KOPT-K1 (cell line): Measurements from ENCODE around the gene SH3BP5.

Experiments
- H3K27ac ChIP-seq: fragments of 200-600 bp; sonication (generic); 2 replicates; pipeline ENCODE4 v1.5.1; 2016; ENCODE audit warnings: antibody characterized with exemption, mild to moderate bottlenecking, low read depth, low read length; ENCODE audit not compliant: poor library complexity, severe bottlenecking
- H3K36me3 ChIP-seq: fragments of 200-600 bp; sonication (generic); 2 replicates; pipeline ENCODE4 v1.5.1; 2017; ENCODE audit warnings: antibody characterized with exemption, mild to moderate bottlenecking, low read length, moderate library complexity; ENCODE audit not compliant: insufficient read depth
- H3K9me3 ChIP-seq: fragments of 200-600 bp; sonication (generic); 2 replicates; pipeline ENCODE4 v1.5.1; 2017; ENCODE audit warnings: antibody characterized with exemption, low read length, mild to moderate bottlenecking; ENCODE audit not compliant: insufficient read depth, poor library complexity, severe bottlenecking

Gene SH3BP5

DNA sequence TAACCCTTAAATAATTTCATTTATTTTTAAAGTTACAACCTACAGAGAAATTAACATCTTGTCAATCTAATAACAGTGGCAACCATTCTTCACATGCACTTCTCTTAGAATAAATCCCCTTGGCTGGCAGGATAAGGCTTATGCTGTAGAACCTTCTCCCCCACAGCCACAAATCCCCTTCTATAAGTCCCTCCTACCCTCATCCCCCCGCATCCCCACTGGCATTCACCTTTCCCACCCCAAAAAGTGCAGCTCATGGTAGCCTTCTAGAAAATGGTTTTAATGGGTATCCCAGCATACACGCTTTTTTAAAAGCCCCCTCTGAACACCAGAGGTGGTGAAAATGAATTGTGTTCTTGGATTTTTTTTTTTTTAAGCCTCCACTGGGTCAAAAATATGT, 77.2 kb downstream of the SH3BP5 start:
- H3K9me3 ChIP-seq, result no peaks in the 10 kb centered on the region
- H3K36me3 ChIP-seq, result peaks cover 100% of the 10 kb centered on the region
- H3K27ac ChIP-seq, result no peak overlapping the region

GRCh38 chr3:15253023-15253697, 79.2 kb downstream of the SH3BP5 start:
- peaks cover 100% of the 10 kb centered on the region for H3K36me3 ChIP-seq
- H3K27ac ChIP-seq, result no peak overlapping the region
- H3K9me3 ChIP-seq, result no peaks in the 10 kb centered on the region

DNA sequence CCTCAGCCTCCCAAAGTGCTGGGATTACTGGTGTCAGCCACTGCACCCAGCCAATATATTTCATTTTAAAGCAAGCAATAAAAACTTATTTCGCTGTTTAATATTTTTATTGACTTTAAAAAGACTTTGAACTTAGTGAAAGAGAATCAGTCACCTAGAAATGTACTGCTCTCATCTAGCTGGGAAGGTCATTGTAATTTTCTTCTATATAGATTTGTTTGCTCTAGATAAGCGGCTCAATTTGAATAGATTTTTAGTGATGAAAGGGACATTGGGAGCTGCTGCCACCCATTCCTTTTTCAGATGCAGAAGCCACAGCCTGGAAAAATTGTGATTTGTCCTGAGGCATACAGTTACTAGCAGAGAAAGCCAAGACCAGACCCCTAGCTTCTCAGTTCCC, 86.2 kb downstream of the SH3BP5 start:
- Histone ChIP-seq H3K27ac (no peak overlapping the region), H3K9me3 (no peaks in the 10 kb centered on the region), H3K36me3 (peaks cover 95% of the 10 kb centered on the region)

DNA sequence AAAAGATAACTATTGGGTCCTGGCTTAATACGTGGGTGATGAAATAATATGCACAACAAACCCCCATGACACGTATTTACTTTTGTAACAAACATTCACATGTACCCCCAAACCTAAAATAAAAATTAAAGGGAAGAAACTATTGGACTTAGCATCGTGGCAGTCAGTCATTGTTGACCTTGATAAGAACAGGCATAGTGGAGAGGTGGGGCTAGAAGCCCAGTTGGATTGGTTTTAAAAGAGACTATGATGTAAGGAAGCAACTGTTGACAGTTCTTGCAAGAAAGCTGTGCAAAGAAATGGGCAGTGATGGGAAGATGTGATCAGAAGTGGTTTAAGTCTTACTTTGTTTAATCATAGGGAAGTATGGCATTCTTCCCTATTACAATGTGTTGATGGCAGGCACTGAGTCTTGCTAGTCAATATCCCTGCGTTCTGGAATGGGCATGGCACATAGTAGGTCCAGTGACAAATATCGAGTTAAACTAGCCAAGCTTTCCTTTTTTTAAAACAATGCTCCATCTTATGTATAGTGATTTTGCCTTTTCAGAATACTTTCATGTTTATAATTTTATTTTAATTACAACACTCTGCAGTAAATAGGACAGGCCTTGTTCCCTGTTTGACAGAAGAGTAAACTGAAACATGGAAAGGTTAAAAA, 88.4 kb downstream of the SH3BP5 start:
- Histone ChIP-seq H3K36me3 (peaks cover 95% of the 10 kb centered on the region), H3K9me3 (no peaks in the 10 kb centered on the region), H3K27ac (no peak overlapping the region)

DNA sequence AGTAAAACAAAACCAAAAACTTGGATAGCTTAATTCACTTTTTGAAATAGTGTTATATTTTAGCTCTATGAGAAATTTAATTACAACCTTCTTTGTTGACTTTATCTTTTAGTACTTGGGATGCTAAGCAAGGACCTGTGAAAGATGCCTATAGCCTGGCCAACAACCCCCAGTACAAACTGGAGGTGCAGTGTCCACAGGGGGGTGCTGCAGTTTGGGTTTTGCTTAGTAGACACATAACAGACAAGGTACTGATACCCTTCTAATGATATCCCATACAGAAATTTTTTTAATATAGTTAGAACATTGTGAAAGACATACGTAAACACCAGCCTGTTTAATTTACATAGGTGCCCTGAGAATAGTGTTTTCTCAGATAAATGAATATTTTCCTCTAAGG, 91.0 kb downstream of the SH3BP5 start:
- Histone ChIP-seq H3K27ac (no peak overlapping the region), H3K9me3 (no peaks in the 10 kb centered on the region), H3K36me3 (peaks cover 96% of the 10 kb centered on the region)

DNA sequence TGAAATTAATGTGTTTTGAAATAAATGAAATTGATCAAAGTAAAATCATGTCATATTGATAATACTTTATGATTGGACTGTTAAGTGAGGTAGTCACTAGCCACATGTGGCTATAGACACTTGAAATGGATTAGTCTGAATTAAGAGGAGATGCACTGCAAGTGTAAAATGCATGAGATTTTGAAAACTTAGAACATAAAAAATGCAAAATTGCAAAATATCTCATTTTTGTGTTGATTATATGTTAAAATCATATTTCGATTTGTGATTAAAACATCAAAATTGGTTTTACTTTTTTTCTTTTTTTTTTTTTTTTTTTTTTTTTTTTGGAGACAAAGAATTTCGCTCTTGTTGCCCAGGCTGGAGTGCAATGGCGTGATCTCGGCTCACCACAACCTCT, 103.1 kb downstream of the SH3BP5 start:
- H3K9me3 ChIP-seq, result no peaks in the 10 kb centered on the region
- peaks cover 87% of the 10 kb centered on the region for H3K36me3 ChIP-seq
- H3K27ac ChIP-seq, result no peak overlapping the region

DNA sequence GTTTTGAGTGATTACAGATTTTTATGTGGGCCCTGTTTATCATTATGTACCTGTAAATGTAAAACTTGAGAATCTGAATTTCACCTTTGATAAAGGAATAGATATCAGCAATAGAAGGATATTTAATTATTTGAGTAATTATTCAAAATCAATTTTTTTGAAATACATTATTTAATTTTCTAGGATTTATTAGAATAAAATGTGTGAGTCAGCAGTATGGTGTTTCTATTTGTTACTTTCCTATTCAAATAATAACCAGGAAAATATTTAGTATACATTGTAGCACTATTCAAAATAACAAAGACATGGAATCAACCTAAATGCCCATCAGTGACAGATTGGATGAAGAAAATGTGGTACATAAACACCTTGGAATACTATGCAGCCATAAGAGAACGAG, 104.2 kb downstream of the SH3BP5 start:
- Histone ChIP-seq H3K27ac (no peak overlapping the region), H3K9me3 (no peaks in the 10 kb centered on the region), H3K36me3 (peaks cover 88% of the 10 kb centered on the region)

DNA sequence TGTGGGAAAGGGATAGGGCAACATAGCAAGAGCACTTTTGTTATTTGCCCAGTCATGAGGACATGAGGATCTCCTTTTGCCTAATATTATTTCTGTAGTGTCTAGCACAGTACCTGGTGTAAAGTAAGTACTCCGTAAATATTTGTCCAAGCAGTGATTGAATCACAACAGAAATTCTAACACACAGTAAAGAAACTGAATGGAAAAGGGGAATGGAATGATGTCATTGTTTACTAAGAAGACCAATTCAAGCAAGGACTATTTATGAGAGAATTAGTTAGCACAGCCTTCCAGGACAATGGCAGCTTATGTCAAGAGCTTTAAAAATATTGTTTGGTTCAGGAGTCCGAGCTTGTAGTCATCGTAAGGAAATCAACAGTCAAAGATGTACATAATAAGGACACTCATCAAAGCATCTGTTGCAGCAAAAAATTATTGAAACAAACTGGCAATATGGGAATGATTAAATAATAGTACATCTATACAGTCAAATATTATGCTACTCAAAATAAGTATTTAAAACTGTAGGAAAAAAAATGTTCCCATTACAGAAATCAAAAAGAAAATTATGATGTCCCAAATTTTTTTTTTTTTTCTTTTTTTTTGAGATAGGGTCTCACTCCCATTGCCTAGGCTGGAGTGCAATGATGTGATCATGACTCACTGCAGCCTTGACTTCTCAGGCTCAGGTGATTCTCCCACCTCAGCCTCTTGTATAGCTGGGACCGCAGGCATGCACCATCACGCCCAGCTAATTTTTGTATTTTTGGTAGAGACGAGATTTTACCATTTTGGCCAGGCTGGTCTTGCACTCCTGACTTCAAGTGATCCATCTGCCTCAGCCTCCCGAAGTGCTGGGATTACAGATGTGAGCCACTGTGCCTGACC, 108.5 kb downstream of the SH3BP5 start:
- H3K9me3 ChIP-seq, result no peaks in the 10 kb centered on the region
- H3K27ac ChIP-seq, result no peak overlapping the region
- peaks cover 88% of the 10 kb centered on the region for H3K36me3 ChIP-seq

DNA sequence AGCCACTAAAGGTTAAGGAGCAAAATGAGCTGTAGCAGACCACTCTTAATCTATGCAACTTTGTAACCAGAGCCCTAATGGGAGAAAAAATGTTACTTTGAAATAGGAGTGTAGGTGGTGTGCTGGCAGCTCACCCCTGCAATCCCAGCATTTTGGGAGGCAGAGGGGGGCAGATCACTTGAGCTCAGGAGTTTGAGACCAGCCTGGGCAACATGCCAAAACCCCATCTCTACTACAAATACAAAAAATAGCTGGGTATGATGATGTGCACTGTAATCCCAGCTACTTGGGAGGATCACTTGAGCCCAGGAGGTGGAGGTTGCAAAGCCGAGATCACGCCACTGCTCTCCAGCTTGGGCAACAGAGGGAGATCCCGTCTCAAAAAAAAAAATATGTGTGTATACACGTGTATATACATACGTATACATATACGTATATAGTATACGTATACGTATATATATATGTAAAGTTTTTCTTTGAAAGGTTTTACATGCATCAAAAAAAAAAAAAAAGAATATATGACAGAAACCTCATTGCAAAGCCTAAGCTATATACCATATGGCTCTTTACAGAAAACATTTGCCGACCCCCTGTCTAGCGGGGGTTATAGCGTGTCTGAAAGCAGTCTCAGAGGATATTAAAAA, 110.7 kb downstream of the SH3BP5 start:
- Histone ChIP-seq H3K36me3 (peaks cover 82% of the 10 kb centered on the region), H3K27ac (no peak overlapping the region), H3K9me3 (no peaks in the 10 kb centered on the region)

DNA sequence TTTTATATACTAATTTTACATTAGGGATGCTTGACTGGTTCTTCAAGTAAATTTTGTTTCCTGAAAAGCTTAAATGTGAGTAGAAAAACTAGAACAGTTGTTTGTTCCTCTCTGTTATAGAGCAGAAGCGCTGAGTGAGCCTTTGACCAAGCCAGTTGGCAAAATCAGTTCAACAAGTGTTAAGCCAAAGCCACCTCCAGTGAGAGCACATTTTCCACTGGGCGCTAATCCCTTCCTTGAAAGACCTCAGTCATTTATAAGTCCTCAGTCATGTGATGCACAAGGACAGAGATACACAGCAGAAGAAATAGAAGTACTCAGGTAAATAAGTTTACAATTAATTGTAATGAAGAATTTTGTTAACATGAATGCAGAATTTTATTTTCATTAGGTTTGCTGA, 111.7 kb downstream of the SH3BP5 start:
- Histone ChIP-seq H3K9me3 (no peaks in the 10 kb centered on the region), H3K27ac (no peak overlapping the region), H3K36me3 (peaks cover 85% of the 10 kb centered on the region)

GRCh38 chr3:15220056-15220455, 112.3 kb downstream of the SH3BP5 start:
- Histone ChIP-seq H3K36me3 (peaks cover 85% of the 10 kb centered on the region), H3K9me3 (no peaks in the 10 kb centered on the region), H3K27ac (no peak overlapping the region)

- no peaks in the 10 kb centered on the region for H3K9me3 ChIP-seq
- H3K27ac ChIP-seq, result no peak overlapping the region
- H3K36me3 ChIP-seq, result peaks cover 85% of the 10 kb centered on the region
Observed at GRCh38 chr3:15218689-15219088, 113.7 kb downstream of the SH3BP5 start.

DNA sequence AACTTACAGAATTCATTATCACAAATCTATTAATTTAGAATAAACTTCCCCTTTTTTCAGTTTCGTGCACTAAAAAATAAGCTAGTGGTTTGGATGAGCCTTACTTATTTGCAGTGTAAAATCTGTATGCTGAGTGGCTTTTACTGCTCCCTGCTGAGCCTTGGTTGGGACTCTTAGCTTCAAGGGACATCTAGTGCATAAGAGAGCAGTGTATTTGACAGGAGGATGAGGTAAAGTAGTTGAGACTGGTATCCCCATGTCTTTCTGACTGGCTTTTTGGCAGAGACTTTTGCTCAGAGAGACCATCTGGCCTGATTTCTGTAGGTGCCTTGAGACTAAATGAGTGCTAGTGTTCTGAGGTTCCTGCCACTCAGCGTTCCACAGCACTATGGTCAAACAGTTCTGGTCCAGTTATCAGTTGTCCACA, 114.5 kb downstream of the SH3BP5 start:
- H3K27ac ChIP-seq, result no peak overlapping the region
- peaks cover 84% of the 10 kb centered on the region for H3K36me3 ChIP-seq
- H3K9me3 ChIP-seq, result no peaks in the 10 kb centered on the region

GRCh38 chr3:15217011-15217671, 115.2 kb downstream of the SH3BP5 start:
- Histone ChIP-seq H3K9me3 (no peaks in the 10 kb centered on the region), H3K36me3 (peaks cover 85% of the 10 kb centered on the region), H3K27ac (no peak overlapping the region)
